Hematopoietic multipotent progenitor cell treated with erythropoietin and hydrocortisone succinate and interleukin-3 and kit ligand, for 6 days (in vitro differentiated cells): ENCODE data around the gene ZNF821.
"Not testable (repeated sequence)": the region's sequence is repeated elsewhere in the genome, so short reads cannot be mapped to it uniquely, and the experiment has no call there.

Experiments
- DNase-seq: peaks from one replicate; pipeline ENCODE4 v3.0.0-alpha.2; 2015

Gene ZNF821

DNA sequence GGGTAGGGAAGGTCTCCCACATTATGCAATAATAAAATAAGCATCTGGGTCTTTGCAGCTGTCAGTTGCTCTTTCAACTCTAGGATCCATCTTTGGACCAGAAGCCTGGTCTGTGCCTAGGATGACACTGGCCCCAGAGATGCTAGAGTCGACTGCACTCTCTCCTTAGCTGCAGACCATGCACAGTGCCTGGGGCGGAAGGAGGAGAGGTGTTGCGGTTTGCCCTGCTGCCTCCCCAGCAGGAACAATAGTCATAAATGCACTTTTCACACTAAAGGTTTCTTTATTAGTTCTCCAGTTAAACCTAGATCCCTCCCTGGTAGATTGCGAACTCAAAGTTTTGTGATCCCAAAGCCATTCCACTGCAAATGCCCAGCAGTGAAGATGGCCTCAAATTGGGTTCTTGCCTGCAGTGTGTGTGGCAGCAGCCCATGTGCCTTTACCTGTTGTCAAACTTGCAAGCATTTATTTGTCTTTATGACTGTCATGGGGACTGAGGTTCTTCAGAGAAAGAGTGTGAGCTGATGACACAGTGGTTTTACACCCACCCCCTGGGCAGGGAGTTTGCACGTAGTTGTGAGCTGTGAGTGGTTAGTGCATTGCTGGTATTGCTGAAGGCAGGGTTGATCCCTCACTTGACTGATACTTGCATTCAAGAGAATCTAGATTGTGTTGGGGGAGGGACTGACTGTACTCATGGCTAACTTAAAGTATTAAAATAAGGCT, 27.9 kb downstream of the ZNF821 start:
- DNase-seq, result no peak

DNA sequence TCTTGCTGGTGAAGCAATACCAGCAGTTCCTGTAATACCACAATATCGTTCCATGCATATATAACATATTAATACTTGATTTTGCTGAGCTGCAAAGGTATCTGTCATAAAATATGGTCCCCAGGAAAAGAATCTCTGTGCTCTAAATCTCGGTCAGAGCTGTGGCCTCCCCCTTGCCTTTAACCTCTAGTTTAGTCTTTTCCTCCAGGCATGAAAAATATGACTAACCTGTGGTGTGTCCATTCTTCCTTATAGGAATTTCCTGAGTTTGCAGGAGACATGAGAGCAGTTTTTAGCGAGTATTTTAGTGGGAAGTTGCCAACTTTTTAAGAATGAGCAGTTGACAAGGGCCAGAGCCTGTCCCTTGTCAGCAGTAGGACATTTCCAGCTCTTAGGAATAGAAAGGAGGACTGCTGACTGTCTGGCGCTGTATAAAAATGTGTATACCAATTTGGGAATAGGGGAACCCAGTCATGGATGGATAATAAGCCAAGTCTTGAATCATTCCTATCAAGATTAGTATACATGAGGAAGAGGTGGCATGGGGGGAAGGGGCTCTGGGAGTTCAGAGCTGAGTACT, 29.5 kb downstream of the ZNF821 start:
- no peak for DNase-seq

DNA sequence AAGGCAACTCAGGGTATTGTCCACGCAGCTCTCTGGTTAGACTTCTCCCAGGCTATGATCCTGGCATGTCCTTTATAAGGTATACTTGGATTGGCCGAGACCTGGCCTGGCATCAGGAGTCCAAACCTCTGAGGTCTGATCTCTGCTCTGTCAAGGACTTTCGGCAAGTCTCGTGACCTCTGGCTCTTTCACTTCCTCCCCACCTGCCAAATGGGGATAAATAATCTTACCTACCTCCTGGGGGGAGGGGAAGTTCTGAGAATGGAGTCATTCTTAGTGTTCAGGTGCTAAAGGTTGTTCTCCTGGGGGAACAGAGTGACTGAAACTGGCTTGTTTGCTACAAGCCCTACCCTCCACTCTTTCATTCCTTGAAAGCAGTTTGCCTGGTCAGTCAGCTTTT, 30.6 kb downstream of the ZNF821 start:
- DNase-seq, result no peak

DNA sequence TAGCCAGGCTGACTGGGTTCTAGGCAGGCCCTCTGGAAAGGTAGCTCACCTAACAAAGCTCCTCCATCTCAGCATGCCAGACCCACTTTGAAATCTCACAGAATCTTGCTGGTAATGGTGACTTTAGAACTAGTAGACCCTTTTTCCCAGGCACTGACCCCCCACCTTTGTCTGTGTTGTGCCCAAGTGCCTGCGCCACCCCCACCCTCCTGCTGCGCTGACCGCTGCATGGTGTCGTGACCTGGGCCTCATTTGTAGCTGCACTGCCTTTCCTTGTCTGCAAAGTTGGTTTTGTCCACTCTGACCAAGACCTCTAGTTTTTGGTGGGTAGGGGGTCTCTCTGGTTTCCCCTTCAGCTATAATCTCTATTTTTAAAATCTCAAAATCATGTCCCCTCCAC, 31.4 kb downstream of the ZNF821 start:
- DNase-seq, result no peak

DNA sequence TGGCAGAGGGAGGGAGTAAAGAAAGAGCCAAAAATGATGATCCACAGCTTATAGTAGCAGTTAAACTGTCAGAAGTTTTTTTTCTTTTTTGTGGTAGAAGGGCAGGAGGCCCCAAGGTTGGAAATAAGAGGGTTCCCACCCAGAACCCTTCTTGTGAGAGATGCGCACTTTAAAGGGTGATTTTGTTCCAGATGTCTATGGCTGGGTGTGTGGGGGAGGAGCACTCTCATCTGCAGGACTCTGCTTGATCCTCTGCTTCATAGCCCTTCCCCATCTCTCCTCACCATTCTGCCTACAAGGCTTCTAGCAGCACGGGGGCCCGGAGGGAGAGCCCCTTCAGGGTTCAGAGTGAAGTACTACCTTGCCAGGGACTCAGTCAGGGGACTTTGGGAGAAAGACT, 31.8 kb downstream of the ZNF821 start:
- DNase-seq, result no peak

DNA sequence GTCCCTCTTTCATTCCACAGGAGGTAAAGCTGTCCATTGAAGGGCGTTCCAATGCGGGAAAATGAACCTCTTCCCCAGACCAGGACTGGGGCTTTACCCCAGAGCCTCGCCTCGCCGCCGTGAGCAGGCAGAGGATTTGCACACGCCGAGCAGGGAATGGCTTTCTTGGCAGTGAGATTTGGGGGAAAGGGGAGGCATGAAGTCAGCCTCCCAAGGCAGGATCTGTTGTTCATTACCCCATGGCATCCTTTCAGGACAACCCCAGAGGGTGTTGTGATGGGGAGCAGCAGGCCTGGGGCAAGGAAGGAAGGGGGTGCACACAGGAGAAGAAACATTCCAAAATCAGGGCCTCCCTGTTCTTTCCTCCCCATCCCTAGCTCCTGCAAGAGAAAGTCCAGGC, 32.2 kb downstream of the ZNF821 start:
- no peak for DNase-seq

DNA sequence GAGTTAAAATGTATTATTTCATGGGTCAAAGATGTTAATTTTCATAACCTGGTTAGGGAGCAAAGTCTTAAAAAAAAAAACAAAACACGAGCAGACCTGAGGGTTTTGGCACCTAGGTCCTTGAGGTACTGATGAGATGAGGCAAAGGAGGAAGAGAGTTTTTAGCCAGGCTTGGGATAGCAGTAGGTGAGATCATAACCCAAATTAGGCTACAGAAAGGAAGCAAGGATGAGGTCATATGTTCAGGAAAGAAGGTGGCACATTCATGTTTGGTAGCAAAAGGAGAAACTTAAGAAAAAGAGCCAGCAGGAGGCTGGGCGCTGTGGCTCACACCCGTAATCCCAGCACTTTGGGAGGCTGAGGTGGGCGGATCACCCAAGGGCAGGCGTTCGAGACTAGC, 35.4 kb downstream of the ZNF821 start:
- no peak for DNase-seq

DNA sequence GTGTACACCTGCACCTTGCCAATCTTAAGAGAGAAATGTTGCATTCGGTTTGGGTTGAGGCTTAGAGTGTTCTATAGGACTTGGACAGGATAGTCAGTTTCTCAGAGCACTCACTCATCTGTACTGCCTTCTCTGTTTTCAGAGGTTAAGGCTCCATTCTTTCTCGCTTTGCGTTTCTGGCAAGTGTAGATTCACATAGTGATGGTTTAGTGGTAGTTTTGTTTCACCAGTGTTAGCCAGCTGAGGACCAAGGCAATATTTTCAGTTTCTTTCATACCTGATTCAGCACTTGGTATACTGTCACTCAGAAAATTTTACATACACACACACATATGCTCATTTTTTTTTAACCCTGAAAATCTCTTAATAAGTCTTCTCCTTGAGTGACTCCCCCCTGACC, 36.9 kb downstream of the ZNF821 start:
- DNase-seq, result no peak

DNA sequence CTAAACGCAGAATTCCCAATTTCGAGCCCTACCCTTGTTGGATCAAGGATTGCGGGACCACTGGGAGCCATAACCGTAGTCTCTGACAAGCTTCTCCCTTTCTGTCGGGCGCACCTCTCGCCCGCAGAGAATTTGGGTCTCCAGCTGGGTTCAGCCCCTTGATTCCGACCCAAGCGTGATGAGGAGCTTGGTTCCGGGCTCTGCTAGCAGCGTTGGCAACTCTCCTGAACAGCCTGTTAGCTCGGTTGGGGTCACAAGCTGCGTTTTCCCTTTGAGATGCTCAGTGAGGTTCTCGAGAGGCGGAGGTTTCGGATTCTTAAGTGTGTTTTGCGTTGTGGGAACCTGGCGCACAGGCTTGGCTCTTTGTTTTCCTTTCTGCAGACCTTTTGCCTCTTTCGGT, 37.6 kb downstream of the ZNF821 start:
- peak; percentile 47 for DNase-seq

DNA sequence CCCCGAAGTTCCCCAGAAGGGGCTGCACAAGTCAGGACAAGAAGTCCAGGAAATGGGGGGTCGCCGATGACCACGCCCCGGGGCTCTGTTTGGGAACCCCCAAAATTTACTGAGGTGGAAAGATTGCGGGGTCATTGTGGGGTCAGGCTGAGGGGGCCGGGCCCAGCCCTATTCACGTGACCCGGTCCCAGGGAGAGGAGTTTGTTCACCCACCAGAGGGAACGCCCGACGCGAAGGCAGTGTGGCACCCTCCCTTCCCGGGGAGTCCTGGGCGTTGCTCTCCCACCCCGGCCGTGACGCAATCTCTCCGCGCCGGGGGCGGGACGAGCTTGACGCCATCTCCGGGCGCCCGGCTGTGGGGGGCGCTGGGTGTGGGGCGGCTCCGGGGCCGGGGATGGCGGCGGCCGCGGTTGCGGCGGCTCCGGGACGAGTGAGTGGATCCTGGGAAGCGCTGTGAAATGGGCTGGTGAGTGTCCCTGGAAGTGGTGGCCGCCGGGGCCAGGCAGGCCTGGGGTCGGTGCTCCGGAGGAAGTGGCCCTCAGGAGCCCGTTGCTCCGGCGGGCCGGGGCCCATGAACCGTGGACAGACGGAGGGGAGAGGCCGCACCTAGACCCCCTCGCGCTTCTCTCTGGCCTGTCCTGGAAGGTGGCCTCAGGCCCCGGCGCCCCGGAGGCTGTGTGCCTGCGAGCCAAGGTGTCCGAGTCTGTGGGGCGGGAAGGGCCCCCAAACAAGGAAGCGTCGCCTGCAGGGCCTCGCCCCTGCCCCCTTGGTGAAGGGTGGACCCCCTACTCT, 38.1 kb downstream of the ZNF821 start, which contains the start of gene ATXN1L:
Gene ATXN1L, plus strand, starts transcription at position 338 of the 792 bp plus-strand sequence. CDS start 3,765 bp downstream, outside the sequence.
- peak; percentile 96 for DNase-seq

DNA sequence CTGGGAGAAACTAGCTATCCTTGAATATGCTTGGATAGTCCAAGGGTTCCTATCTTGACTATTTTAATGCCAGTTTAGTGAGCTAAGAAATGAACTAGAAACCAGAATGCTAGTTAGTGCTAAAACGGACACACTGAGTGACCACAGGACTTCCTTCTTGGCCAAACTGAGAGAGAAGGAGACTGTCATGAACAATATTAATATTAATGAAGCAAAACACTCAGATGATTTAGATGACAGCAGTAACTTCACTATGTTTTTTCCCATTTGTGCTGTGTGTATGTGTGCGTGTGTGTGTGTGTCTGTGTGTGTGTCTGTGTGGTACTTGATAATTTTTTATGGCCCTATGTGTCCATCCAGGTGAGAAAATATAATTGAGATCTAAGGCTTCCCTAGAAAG, 40.4 kb downstream of the ZNF821 start:
- DNase-seq, result no peak

DNA sequence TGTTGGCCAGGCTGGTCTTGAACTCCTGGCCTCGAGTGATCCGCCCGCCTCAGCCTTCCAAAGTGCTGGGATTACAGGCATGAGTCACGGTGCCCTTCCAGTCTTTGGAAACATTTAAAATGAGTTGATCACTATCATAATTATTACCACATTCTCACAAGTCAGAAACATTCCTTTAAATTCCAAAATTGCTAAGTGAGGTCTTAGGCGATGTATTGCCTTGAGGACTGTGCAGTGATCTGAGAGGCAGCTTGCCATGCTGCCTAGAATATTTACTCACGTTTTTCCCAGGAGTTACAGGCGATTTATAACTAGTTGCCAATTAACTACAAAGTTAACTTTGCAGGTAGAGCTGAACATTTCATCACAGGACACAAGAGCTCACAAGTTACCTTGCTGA, 43.9 kb downstream of the ZNF821 start:
- no peak for DNase-seq

DNA sequence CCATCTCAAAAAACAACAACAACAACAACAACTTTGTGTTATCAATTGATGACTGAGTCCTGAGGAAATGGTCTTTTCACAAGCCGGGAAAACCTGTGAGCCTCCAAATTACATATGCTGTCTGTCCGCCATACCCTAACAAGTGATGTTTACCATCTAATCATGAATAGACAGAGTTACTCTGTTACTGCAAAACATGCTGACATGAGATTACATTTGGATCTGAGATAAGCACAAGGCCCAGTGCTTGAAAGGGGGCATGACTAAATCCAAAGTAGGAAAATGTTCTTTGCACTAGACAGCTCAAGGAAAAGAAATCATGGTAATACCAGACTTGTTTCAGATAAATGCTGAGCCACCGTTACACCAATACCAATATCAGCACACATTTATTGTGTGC, 46.8 kb downstream of the ZNF821 start:
- peak; percentile 33 for DNase-seq

DNA sequence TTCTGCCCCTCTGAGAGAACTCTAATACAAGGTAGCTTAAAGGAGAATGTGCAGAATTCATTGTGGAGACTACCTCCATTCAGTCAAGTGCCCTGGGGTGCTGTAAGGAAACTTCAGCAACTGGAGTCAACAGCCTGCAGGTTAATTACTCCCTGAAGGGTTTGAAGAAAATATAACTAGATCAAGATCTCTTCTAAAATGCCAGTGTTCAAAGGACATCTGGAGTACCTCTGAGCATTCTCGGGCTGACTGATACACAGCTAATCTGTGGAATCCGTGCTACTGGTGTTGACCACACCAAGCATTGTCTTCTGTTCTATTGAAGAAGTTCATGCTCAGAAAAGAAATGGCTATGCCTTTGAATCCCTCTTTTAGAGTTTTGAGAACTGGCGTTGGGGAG, 49.7 kb downstream of the ZNF821 start:
- no peak for DNase-seq

DNA sequence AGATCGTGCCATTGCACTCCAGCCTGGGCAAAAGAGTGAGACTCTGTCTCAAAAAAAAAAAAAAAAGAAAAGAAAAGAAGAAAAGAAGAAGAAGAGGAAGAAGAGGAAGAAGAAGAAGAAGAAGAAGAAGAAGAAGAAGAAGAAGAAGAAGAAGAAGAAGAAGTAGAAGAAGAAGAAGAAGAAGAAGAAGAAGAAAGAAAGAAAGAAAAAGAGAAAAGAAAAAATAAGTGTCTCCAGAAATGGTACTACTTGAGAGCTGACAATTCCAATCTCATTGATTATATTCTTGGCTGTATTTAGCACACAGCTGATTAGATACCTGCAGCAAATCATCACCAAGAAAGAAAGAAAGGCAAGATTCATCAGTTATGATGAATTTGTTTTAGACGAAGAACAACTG, 51.9 kb downstream of the ZNF821 start:
- DNase-seq, result not testable (repeated sequence)

DNA sequence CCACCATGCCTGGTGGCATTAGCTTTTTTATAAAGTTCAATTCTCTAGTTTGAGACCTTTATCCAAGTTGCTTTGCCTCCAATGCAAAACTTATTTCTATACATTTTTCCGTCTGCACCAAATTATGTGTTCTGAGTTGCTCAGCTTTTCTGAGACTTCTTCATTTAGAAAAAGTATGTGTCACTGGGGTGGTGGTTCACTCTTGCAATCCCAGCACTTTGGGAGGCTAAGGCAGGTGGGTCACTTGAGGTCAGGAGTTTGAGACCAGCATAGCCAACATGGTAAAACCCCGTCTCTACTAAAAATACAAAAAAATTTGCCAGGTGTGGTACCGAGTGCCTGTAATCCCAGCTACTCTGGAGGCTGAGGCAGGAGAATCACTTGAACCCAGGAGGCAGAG, 52.3 kb downstream of the ZNF821 start:
- DNase-seq, result not testable (repeated sequence)

DNA sequence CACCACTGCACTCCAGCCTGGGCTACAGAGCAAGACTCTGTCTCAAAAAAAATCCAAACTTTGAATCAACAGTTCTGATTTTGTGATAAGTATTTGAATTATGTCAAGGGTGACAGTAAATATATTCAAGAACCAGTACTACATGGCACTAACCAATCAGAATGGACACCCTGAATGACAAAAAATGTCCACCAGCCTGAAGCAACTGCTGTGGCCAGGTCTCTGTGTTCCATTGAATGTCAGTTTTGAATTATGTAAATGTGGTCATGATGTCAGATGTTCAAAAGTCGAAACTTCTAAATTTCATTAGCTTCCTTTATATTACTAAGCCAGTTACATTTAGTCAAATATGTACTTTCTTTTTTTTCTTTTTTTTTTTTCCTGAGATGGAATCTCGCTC, 53.6 kb downstream of the ZNF821 start:
- no peak for DNase-seq

DNA sequence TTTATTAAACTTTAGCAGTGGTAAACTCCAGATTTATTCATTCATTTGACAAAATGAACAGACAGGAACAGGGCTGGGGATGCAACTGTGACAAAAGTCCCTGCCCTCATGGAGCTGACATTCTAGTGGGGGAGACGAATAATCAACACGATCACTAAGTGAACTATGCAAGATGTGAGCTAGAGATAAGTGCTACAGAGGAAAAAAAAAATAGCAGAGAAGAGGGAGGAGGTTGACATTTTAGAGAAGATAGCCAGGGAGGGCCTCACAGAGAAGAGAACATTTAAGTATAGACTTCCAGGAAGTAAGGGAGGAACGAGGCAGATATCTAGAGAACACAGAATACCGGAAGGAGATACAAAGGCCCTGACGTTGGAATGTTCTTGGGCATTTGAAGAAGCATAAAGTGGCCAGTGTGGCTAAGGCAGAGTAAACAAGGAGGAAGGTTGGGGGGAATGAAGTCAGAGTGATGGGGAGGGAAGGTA, 57.4 kb downstream of the ZNF821 start:
- peak; percentile 50 for DNase-seq

DNA sequence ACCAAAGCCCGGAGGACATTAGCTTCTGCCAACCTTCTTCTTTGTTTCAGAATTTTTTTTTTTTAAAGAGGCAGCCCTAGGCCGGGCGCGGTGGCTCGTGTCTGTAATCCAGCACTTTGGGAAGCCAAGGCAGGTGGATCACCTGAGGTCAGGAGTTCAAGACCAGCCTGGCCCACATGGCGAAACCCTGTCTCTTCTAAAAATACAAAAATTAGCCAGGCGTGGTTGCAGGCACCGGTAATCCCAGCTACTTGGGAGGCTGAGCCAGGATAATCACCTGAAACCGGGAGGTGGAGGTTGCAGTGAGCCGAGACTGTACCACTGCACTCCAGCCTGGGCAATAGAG, 66.9 kb downstream of the ZNF821 start:
- DNase-seq, result not testable (repeated sequence)

DNA sequence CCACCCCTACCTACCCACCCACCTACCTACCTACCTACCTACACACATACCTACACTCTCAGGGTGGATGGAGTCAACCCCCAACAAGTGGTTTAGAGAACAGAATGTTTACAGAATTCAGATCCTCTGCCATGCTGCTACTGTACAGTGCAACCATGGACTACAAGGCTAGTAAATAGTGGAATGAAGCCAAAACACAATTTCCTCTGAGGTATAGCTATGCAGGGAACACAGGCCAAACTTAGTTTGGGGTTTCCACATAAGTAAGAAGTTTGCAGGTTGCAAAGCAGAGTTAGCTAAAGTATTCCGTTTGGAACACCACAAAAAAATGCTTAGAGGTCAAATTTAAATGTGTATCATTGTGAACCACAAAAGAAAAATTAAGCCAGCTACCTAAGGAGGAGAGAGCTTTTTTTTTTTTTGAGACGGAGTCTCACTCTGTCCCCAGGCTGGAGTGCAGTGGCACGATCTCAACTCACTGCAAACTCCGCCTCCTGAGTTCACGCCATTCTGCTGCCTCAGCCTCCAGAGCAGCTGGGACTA, 72.7 kb downstream of the ZNF821 start:
- DNase-seq, result peak; percentile 50

DNA sequence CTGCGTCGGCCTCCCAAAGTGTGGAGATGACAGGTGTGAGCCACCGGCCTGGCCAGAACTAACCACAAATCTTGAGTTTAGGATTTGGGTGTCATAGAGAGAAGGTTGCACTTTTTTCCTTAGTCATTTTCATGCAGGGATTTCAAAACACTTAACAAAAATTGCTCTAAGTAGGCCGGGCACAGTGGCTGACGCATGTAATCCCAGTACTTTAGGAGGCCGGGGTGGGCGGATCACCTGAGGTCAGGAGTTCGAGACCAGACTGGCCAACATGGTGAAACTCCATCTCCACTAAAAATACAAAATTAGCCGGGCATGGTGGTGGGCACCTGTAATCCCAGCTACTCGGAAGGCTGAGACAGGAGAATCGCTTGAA, 73.8 kb downstream of the ZNF821 start:
- not testable (repeated sequence) for DNase-seq
